ENCODE measurements around the gene ZC3H15.

Gene ZC3H15

DNA sequence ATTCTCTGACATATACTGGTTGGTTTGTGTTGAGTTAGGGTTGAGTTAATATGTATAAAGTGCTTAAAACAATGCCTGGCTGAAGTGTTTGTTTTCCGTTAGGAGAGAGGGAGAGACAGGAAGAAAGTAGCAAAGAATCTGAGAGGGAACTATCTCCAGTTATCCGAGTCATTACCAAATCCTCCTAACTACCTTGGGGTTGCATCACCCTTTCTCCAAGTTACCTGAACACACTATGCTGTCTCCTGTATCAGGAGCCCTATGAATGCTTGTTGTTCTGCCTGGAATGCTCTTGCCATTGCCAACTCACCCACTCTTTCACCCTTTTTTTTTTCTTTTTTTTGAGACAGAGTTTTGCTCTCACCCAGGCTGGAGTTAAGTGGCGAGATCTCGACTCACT lies 55.9 kb downstream of the ZC3H15 start:
- no peak for DNase-seq (ENCODE audit: low read depth in 3 of 3, low spot score in 1 of 3)

- no peak for DNase-seq (ENCODE audit: low read depth in 3 of 3, low spot score in 1 of 3)
Measured at GRCh38 chr2:186543561-186544131, 57.6 kb downstream of the ZC3H15 start.

GRCh38 chr2:186544255-186544675 lies 58.2 kb downstream of the ZC3H15 start:
- DNase-seq (ENCODE audit: low read depth in 3 of 3, low spot score in 1 of 3), result no peak

GRCh38 chr2:186546846-186547245 lies 60.8 kb downstream of the ZC3H15 start:
- DNase-seq (ENCODE audit: low read depth in 3 of 3, low spot score in 1 of 3), result no peak

DNA sequence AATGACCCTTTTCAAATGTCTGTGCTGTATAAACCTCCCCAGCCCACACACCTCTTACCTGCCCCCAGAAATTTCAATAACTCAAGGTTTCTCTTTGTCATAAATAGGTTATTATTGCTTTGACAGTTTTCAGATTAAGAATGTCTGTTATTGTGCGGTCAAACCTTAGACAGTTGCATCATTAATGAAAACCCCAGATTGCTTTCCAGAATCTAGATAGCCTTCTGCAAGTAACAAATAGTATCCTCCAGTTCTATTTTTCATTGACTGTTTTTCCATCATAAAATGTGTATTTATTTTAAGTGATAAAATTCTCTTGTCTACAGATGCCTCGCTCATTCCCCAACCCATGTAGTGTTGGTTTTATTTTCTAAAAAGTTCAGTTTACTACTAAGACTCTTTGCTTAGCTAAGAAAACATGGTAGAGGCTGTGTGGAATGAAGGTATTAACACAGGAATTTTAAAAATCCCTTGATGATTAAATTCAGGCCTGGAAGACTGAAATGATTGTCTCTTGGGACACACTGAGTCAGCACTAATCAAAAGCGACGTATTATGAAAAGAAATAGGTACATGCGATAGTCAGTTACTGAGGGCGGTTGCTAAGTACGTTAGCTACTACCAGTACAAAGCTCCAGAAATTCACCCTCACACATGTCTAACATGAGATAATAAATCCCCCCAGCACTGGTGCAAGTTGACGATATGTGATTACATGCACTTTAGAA lies 65.4 kb downstream of the ZC3H15 start:
- no peak for DNase-seq (ENCODE audit: low read depth in 3 of 3, low spot score in 1 of 3)

DNA sequence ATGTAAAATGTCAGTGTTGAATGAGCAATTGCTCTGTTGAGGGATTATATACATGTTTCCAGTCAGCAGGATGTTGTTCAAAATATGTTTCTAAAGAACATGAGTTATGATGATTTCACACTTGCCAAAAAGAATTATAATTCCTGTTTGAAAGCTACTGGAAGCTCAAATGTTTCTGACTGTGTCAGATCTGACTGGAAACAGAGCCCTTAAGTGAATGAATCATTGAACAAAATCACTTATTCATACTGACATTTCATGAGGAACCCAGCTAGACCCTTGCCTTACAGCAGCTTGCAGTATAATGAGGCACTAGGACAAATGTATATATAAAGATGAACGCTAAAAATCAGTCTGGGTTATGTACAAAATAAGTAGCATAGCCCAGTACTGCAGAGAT lies 68.4 kb downstream of the ZC3H15 start:
- no peak for DNase-seq (ENCODE audit: low read depth in 3 of 3, low spot score in 1 of 3)

DNA sequence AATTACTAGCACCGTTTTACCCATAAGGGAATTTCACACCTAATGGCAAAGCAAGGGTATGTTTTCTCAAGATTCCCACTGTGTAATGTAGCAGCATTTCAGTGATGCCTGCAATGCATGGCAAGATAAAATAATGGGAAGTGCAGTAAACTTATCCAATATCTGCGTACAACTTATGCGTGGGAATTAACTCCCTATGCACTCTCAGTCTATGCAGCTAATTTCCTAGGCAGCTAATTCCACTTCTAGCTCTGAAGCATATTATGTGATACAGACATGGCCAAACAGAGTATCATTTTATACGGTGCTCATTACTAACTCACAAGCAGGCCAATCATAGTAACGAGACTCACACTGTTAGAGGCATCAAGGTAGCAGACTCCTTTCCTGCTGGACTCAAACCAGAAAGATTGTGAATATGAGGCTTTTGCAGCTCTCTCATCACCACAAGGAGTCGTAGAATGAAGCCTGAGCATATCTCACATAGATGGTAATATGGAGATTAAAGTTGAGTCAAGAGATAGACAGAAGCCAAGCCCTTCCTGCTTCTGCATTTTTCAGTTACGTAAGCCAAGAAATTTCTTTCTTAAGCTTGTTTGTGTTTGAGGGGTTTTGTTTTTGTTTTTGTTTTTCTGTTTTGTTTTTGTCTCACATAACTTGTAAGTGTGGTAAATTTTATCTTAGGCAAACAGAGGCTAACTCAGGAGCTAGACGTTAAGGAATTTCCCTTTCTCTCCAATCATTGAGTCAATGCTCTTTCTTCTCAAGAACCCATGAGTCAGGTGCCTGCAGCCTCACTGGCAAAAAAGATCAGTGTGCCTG lies 69.0 kb downstream of the ZC3H15 start:
- no peak for DNase-seq (ENCODE audit: low read depth in 3 of 3, low spot score in 1 of 3)

- DNase-seq (ENCODE audit: low read depth in 3 of 3, low spot score in 1 of 3), result no peak
Measured at GRCh38 chr2:186558512-186559276, 72.6 kb downstream of the ZC3H15 start.
